ENCODE data around the gene GNAO1. TPM values are rescaled to one million over a fixed set of nuclear protein-coding genes. Genes with fewer than 3 reads are reported as not detected.

Gene GNAO1
- total and polyA plus RNA-seq, 2 donors (not counting 1 experiment from before 2014, with no cell fraction given): 0.13 to 5.1 TPM

- no peak for TF ChIP-seq CTCF (IDR thresholded peaks at IDR 0.05)
- TF ChIP-seq EZH2 (IDR thresholded peaks at IDR 0.05; ENCODE audit: borderline replicate concordance, insufficient read depth, low read depth, low read length, poor library complexity, severe bottlenecking): no peak
- no peak overlapping the region for H2AFZ ChIP-seq (ENCODE audit: insufficient read depth, low read depth, low read length, poor library complexity, severe bottlenecking)
- H3K9ac ChIP-seq (ENCODE audit: low read length): no peak overlapping the region
- WGBS (ENCODE audit: insufficient coverage): no CpG with 5 or more reads among the region's 6 CpGs
- Mint-ChIP-seq H3K27me3 (peaks cover 43% of the 10 kb centered on the region), H3K27ac (no peak overlapping the region), H3K4me3 (peak overlapping the region; percentile 65), H3K4me1 (peaks cover 34% of the 10 kb centered on the region), H3K9me3 (ENCODE audit: insufficient read depth) (no peaks in the 10 kb centered on the region)
- intact Hi-C loops (cut with micrococcal nuclease): no loop called here
- peaks cover 37 to 43% of the 10 kb centered on the region in 2 donors for H3K4me1 ChIP-seq (ENCODE audit: control insufficient read depth in 2 of 2, insufficient read depth in 2 of 2, low read length in 2 of 2)
- H3K27ac ChIP-seq (ENCODE audit: low read length in 2 of 2): no peak overlapping the region
- peaks cover 0 to 68% (median 46%) of the 10 kb centered on the region in 4 experiments for H3K27me3 ChIP-seq (replicated peaks in 1 of 4; ENCODE audit: control extremely low read depth in 1 of 4, control insufficient read depth in 3 of 4, insufficient read depth in 4 of 4, low read length in 3 of 4)
- ATAC-seq (ENCODE audit: low read depth): no peak
- DNase-seq: no peak
- H3K79me2 ChIP-seq (ENCODE audit: control insufficient read depth, insufficient read depth, low read length): no peaks in the 10 kb centered on the region
- no peaks in the 10 kb centered on the region for H4K20me1 ChIP-seq (ENCODE audit: control insufficient read depth, insufficient read depth, low read length, poor library complexity, severe bottlenecking)
- ChIA-PET POLR2A (no interaction called here), CTCF (interaction anchor here (1.9 kb wide), 1 partner anchor 11 kb away, joined by 6 read pairs; no protein-coding TSS in a partner anchor)
- H3K36me3 ChIP-seq (replicated peaks in 1 of 2; ENCODE audit: control extremely low read depth in 1 of 2, control insufficient read depth in 1 of 2, extremely low read depth in 1 of 2, insufficient read depth in 2 of 2, low read length in 1 of 2): no peaks in the 10 kb centered on the region
- H3K9me3 ChIP-seq (ENCODE audit: control extremely low read depth in 1 of 3, control insufficient read depth in 2 of 3, insufficient read depth in 1 of 3, low read length in 2 of 3): peaks cover 0 to 12% (median 0%) of the 10 kb centered on the region in 3 donors
- H3K4me3 ChIP-seq (ENCODE audit: control extremely low read depth in 1 of 5, extremely low read depth in 1 of 5, insufficient read depth in 1 of 5, low read depth in 2 of 5, low read length in 4 of 5): no peak overlapping the region
- no peak overlapping the region for H3K4me2 ChIP-seq (replicated peaks; ENCODE audit: low read depth, low read length, poor library complexity, severe bottlenecking)
Observed at GRCh38 chr16:56192635-56192945, 1.3 kb downstream of the GNAO1 start.

DNA sequence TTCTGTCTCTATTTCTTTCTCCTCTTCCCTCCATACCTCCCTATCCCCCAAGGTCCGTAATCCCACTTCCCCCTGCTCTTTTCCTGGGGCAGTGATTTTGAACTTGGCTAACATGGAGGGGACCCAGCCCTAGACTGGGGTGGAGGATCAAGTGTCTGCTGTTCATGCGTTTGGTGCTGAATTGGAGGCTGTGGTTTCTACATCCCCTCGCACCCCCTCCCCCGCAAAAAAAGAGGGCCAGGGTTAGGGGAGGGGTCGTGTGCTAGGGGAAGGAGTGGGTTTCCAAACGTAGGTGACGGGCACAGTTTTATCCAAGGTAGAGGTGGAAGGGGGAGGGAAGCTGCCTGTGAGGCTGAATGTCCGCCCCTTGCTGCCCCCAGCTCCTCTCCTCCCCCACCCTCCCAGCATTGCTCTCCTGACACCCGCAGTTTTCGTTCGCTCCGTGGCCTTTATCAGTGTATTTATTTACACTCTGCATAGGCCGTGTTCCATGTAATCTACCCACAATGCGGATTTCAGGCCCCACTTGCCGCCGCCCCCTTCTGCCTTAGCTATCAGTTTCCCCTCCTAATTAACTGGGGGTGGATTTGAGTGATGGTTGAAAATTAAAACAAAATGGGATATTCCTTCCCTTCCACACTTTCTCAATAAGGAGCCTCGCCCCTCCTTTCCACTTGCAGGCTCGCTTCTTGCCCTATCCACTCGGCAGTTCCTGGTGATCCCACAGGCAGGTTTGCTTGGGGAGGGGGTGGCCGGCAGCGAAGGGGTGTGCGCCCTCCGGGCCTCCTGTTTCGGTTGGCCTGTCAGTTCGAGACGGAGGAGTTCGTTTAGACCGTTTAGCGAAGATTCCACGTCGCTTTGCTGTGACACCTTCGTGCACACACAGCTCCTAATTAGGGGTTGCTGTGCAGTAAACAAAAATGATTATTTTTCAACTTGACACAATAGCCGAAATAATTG, 2.0 kb downstream of the GNAO1 start:
- CTCF ChIA-PET: interaction anchor here (1.9 kb wide), 1 partner anchor 10 kb away, joined by 6 read pairs; no protein-coding TSS in a partner anchor
- peak overlapping the region; percentile 71 for H3K4me3 Mint-ChIP-seq
- H3K27ac Mint-ChIP-seq: no peak overlapping the region
- Histone ChIP-seq H3K9me3 (ENCODE audit: control extremely low read depth in 1 of 3, control insufficient read depth in 2 of 3, insufficient read depth in 1 of 3, low read length in 2 of 3) (peaks cover 0 to 12% (median 0%) of the 10 kb centered on the region in 3 donors), H2AFZ (ENCODE audit: insufficient read depth, low read depth, low read length, poor library complexity, severe bottlenecking) (no peak overlapping the region), H3K36me3 (replicated peaks in 1 of 2; ENCODE audit: control extremely low read depth in 1 of 2, control insufficient read depth in 1 of 2, extremely low read depth in 1 of 2, insufficient read depth in 2 of 2, low read length in 1 of 2) (no peaks in the 10 kb centered on the region), H3K4me3 (ENCODE audit: control extremely low read depth in 1 of 5, extremely low read depth in 1 of 5, insufficient read depth in 1 of 5, low read depth in 2 of 5, low read length in 4 of 5) (peak overlapping the region in 1 of 5 experiments; percentile 27), H3K79me2 (ENCODE audit: control insufficient read depth, insufficient read depth, low read length) (no peaks in the 10 kb centered on the region), H4K20me1 (ENCODE audit: control insufficient read depth, insufficient read depth, low read length, poor library complexity, severe bottlenecking) (no peaks in the 10 kb centered on the region), H3K4me1 (ENCODE audit: control insufficient read depth in 2 of 2, insufficient read depth in 2 of 2, low read length in 2 of 2) (peaks cover 43 to 47% of the 10 kb centered on the region in 2 donors), H3K27me3 (replicated peaks in 1 of 4; ENCODE audit: control extremely low read depth in 1 of 4, control insufficient read depth in 3 of 4, insufficient read depth in 4 of 4, low read length in 3 of 4) (peaks cover 0 to 66% (median 46%) of the 10 kb centered on the region in 4 experiments), H3K27ac (ENCODE audit: low read length in 2 of 2) (no peak overlapping the region), H3K4me2 (replicated peaks; ENCODE audit: low read depth, low read length, poor library complexity, severe bottlenecking) (peak overlapping the region; percentile 65), H3K9ac (ENCODE audit: low read length) (no peak overlapping the region)
- H3K4me1 Mint-ChIP-seq: peaks cover 39% of the 10 kb centered on the region
- WGBS (ENCODE audit: insufficient coverage): 8% methylated on average over 13 of the region's 33 CpGs
- POLR2A ChIA-PET: no interaction called here
- DNase-seq (no peak), ATAC-seq (ENCODE audit: low read depth) (no peak)
- no peaks in the 10 kb centered on the region for H3K9me3 Mint-ChIP-seq (ENCODE audit: insufficient read depth)
- TF ChIP-seq CTCF (IDR thresholded peaks at IDR 0.05): no peak
- TF ChIP-seq EZH2 (IDR thresholded peaks at IDR 0.05; ENCODE audit: borderline replicate concordance, insufficient read depth, low read depth, low read length, poor library complexity, severe bottlenecking): no peak
- peaks cover 40% of the 10 kb centered on the region for H3K27me3 Mint-ChIP-seq
- intact Hi-C loops (cut with micrococcal nuclease): no loop called here

Measured in B cell (primary cell).